Renal cortex interstitium (tissue), 15 donors: ENCODE results near the gene PTGIR. TPM values are rescaled to one million over a fixed set of nuclear protein-coding genes. Genes with fewer than 3 reads are reported as not detected.

Source experiments
- DNase-seq, 11 donors: peaks; one replicate each; pipeline ENCODE4 v3.0.0-alpha.2; 2013; ENCODE audit warnings: low read depth in 9 of 11, low spot score in 4 of 11; ENCODE audit errors: extremely low read depth in 1 of 11
- long read RNA-seq, 16 experiments: transcript quantifications; one replicate each; lab custom pipeline, GENCODE V29; 2026
- polyA plus RNA-seq, 3 donors: library from polyadenylated mRNA; unstranded; fragments of 120-200 nt; gene quantifications; one replicate each; pipeline ENCODE4 v1.2.1, GENCODE V29; 2013; ENCODE audit not compliant: insufficient read length in 3 of 3

Gene PTGIR
- polyA plus RNA-seq = 1 to 10 TPM; 1.3 to 2.8 (median 2.6) TPM
- long read RNA-seq, donor 1 = 0 reads
- long read RNA-seq, donor 2 = 0 reads
- long read RNA-seq, donor 3 = 0 reads
- long read RNA-seq, donor 4, partial matches to known transcripts = 0 of 1 reads
- long read RNA-seq, donor 4, other reads (novel, unspliced or antisense) = 0 of 1 reads
- long read RNA-seq, donor 5, partial matches to known transcripts = 0 of 1 reads
- long read RNA-seq, donor 5, other reads (novel, unspliced or antisense) = 0 of 1 reads
- long read RNA-seq, donor 6, partial matches to known transcripts = 0 of 3 reads
- long read RNA-seq, donor 6, other reads (novel, unspliced or antisense) = 0 of 3 reads
- long read RNA-seq, donor 7, partial matches to known transcripts = 0 of 3 reads
- long read RNA-seq, donor 7, other reads (novel, unspliced or antisense) = 0 of 3 reads
- long read RNA-seq, donor 8, partial matches to known transcripts = 0 of 2 reads
- long read RNA-seq, donor 8, other reads (novel, unspliced or antisense) = 0 of 2 reads
- long read RNA-seq, donor 9, partial matches to known transcripts = 0 of 1 reads
- long read RNA-seq, donor 9, other reads (novel, unspliced or antisense) = 0 of 1 reads
- long read RNA-seq, donor 10 = 0 reads
- long read RNA-seq, donor 11 = 0 reads
- long read RNA-seq, donor 12 = 0 reads
- long read RNA-seq, donor 13, partial matches to known transcripts = 0 of 1 reads
- long read RNA-seq, donor 13, other reads (novel, unspliced or antisense) = 0 of 1 reads
- long read RNA-seq, donor 14 = 0 reads
- long read RNA-seq, donor 15 = 0 reads
- long read RNA-seq, donor 16, partial matches to known transcripts = 0 of 3 reads
- long read RNA-seq, donor 16, other reads (novel, unspliced or antisense) = 0 of 3 reads

DNA sequence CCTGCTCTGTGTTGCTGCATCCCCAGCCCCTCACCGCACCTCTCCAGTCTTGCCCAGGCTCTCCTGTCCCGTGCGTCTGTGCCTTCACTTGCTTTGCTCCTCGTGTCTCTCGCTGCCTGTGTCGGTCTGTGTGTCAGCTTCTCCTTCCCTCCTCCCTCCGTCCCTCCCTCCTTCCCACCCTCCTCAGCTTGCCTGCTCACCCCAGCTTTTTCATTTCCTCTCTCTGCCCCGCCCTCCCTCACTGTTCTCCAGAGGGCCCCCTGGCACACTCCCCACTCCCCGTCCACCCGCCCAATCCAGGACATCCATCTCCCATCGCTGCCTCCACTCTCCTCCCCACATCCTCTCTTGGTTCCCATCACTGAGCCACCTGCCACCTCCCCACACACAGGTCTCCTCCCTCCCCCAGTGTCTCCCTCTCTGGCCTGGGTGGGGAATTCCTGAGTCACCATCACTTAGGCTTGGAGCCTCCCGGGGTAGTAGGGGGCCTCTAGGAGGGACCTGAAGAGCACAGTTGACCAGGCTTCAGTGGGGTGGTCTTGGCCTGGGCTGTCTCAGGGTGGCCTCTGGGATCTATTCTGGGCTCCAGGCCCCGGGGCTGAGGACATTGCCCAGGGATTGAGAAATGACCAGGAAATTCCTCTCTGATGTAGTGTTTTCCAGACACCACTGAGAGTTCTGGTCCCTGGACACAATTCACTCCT is at the start of gene PTGIR:
TSS of gene PTGIR (minus strand) at position 132 of the 704 bp plus-strand sequence. CDS start 864 bp downstream, outside the sequence.
- DNase-seq = peak in 2 of 11 donors; percentile 53

- no peak for DNase-seq
These were observed 45.9 kb upstream of the PTGIR start for GRCh38 chr19:46670813-46671212.

DNA sequence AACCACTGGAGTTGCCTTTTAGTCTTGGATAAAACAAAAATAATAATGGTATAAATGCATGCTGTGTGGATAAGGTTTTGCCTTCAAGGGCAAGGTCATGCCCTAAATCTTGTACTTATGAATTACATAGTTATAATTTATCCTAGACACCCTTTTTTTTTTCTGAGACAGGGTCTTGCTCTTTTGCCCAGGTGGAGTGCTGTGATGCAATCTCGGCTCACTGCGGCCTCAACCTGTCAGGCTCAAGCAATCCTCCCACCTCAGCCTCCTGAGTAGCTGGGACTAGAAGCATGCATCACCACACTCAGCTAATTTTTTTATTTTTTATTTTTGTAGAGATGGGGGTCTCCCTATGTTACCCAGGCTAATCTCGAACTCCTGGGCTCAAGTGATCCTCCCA is 43.8 kb upstream of the PTGIR start:
- DNase-seq = no peak

DNA sequence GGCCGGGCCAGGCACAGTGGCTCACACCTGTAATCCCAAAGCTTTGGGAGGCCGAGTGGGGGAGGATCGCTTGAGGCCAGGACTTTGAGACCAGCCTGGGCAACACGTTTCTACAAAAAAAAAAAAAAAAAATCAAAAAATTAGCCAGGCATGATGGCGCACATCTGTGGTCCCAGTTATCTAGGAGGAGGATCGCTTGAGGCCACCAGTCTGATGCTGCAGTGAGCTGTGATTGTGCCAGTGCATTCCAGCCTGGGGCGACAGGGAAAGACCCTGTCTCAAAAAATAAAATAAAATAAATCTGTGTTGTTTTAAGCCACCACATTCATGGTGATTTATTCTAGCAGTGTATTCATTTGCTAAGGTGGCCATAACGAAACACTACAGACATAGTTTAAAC is 40.2 kb upstream of the PTGIR start:
- no peak for DNase-seq

DNA sequence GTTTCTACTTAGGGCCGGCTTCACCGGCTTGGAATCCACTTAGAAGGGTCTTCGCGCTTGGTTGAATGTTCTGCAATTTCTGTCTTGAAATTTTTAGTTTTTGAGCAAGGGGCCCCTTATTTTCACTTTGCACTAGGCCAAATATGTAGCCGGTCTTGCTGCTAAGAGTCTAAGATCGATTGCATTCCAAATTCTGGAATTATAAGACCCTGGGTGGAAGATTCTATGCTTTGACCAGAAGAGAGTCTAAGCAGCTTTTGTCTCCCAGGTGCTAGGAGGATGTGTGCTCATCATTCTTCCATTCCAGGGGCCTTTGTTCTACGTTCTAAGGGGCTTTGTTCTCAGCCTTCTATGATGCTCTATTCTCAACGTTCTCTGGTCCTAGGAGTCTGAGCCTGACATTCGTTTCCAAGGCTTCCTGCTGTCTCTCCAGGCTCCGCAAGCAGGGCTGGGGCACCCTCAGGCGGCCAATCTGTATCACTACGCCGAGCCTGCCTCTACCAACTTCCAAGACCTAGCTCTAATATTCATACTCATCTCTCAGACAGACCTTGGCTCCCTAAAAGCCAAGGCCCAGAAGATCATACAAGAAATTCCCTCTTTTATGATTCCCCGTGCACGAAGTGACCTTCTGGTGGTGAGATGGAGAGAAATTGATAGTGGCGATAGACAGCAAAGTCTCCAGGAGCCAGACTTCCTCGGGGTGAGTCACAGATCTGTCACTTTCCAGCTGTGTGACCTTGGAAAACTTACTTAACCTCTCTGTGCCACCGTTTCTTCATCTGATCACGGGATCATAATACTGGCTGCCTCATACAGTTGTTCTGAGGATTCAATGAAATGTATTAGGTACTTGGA is 37.1 kb upstream of the PTGIR start:
- peak; percentile 56 to 83 (median 73) for DNase-seq

DNA sequence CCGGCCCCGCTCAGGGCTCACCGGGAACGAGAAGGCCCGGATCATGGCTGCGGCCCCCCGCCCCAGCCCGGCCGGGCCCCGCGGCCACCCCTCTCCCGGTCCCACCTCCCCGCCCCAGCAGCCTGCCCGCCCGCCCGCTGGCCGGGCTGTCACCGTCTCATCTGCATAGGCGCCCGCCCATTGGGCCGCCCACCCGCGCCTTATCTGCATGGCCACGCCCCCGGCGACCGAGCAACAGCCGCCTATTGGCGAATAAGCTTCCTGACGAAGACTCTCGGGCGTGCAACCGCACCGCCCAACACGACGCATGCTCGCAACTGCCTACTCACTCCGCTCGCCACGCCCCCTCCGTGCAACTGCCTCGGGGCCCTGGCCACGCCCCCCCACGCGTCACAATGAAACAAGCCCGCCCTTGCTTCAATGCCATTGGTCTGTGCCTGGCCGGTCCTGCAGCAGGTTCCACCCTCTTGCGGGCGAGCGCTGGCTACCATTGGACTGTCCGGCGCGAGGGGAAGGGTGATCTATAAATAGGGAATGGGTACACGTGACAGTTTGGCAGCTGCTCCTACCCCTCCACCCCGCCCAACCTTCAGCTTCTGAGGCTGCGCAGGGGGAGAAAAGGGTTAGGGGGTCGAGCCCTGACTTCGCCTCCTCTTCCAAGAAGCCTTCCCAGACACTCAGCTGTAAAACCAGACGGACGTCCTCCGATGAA is 36.3 kb upstream of the PTGIR start, which contains the start of gene DACT3:
TSS of gene DACT3 (minus strand) at position 163 of the 712 bp plus-strand sequence. CDS start at position 45, 118 bp downstream.
- DNase-seq = peak; percentile 98 to 100 (median 100)

GRCh38 chr19:46660551-46661019 is 35.7 kb upstream of the PTGIR start:
- DNase-seq = peak in 2 of 11 donors; percentile 31 to 33

GRCh38 chr19:46660008-46660517 is 35.2 kb upstream of the PTGIR start:
- peak in 10 of 11 donors; percentile 45 to 69 (median 60) for DNase-seq

- peak in 8 of 11 donors; percentile 32 to 65 (median 57) for DNase-seq
These were observed 34.5 kb upstream of the PTGIR start for GRCh38 chr19:46659151-46660007.

- DNase-seq = no peak
These were observed 31.7 kb upstream of the PTGIR start for GRCh38 chr19:46656541-46656940.

DNA sequence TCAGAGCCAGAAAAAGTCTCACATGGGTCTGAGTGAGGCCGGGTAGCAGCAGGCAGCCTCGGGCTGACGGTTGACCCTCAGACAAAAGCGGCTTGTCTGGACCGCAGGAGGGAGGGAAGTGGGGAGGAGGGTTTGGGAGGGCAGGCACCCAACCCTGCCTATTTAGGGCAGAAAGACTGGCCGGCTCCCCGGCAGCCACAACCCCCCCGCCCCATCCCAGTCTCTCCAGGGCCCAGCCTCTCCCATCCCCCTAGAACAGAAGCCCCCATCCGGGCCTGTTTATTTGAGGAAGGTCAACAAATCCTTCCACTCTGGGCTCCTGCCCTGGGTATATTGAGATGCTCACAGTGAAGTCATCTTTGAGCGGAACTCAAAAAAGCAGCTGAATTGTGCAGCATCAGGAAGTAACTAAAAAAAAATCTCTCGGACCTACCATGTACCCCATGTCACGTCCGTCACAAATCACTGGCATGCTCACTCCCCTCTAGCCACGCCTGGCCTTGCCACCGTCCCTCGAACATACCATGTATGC is 29.8 kb upstream of the PTGIR start:
- no peak for DNase-seq

GRCh38 chr19:46650445-46650844 is 25.6 kb upstream of the PTGIR start:
- DNase-seq = no peak

GRCh38 chr19:46648961-46649960 is 24.4 kb upstream of the PTGIR start:
- DNase-seq = no peak

DNA sequence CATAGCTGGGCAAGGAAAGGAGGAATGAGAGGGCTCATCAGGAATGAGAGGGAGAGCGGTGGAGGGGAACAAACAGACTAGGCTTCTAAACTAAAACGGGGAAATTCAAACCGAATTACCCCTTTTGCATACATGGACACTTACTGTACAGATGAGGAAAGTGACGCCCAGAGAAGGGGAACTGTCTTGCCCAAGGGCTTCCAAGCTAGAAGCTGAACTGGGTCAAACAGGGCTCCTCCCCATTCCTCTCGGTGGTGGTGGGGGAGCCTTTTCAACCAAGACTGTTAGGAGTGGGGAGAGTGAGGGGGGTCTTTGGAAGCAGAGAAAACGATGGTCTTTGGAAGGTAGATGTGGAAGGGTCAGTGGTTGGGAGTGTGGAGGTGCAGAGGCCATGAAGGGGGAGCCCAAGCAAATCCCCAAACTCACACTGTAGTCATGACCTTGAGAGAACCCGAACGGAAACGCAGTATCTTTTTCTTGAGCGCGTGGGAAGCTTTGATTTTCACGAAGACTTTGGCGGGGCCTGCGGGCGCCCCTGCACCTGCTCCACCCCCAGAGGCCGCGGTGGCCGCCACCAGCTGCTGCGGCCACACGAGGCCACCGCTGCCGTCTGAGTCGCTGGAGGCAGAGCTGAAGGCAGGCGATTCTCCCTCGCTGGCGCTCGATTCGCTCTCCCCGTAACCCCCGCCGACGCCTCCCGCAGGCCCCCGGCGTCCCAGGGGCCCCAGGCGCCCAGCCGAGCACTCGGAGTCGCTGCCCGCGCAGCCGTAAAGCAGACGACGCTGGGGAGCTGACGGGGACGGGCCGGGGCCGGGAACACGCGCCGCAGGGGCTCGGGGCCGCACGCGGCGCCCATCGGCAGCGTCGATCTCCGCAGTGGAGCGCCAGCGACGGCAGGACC is 23.4 kb upstream of the PTGIR start:
- DNase-seq = no peak
